HepG2 (cell line): ENCODE data around the gene FZD4. TPM values are rescaled to one million over a fixed set of nuclear protein-coding genes. Genes with fewer than 3 reads are reported as not detected.

Experiments
- GATAD1 ChIP-seq: IDR thresholded peaks from 2 replicates; pipeline ENCODE4 v1.6.1; 2016; ENCODE audit warnings: missing genetic modification reagents, missing compliant biosample characterization
- IRF1 ChIP-seq: sonication (generic); formaldehyde crosslinking; IDR thresholded peaks from 2 replicates; pipeline ENCODE4 v1.4.0; 2020; ENCODE audit warnings: low read depth, mild to moderate bottlenecking, missing genetic modification reagents
- MEF2D ChIP-seq: sonication (generic); formaldehyde crosslinking; IDR thresholded peaks from 2 replicates; pipeline ENCODE4 v1.5.1; 2020; ENCODE audit warnings: mild to moderate bottlenecking, missing genetic modification reagents
- NAIF1 ChIP-seq: sonication (generic); formaldehyde crosslinking; IDR thresholded peaks from 2 replicates; pipeline ENCODE4 v1.5.0; 2020; ENCODE audit warnings: mild to moderate bottlenecking, missing genetic modification reagents, borderline replicate concordance
- NFYC ChIP-seq: IDR thresholded peaks from 2 replicates; pipeline ENCODE4 v1.6.1; 2016; ENCODE audit warnings: missing genetic modification reagents, missing compliant biosample characterization
- PRDM15 ChIP-seq: sonication (generic); formaldehyde crosslinking; IDR thresholded peaks from 2 replicates; pipeline ENCODE4 v1.4.0; 2020; ENCODE audit warnings: missing genetic modification reagents
- RFX3 ChIP-seq: IDR thresholded peaks from 2 replicates; pipeline ENCODE4 v1.6.1; 2016; ENCODE audit warnings: missing biosample characterization, missing genetic modification reagents
- RFXANK ChIP-seq: IDR thresholded peaks from 2 replicates; pipeline ENCODE4 v1.6.1; 2016
- ZBTB42 ChIP-seq: sonication (generic); formaldehyde crosslinking; IDR thresholded peaks from 2 replicates; pipeline ENCODE4 v1.5.0; 2020; ENCODE audit warnings: mild to moderate bottlenecking, missing genetic modification reagents
- ZBTB7A ChIP-seq: sonication (generic); formaldehyde crosslinking; IDR thresholded peaks from 2 replicates; pipeline ENCODE4 v1.8.0; 2022; ENCODE audit warnings: mild to moderate bottlenecking, missing genetic modification reagents
- ZBTB7B ChIP-seq: sonication (generic); formaldehyde crosslinking; IDR thresholded peaks from 2 replicates; pipeline ENCODE4 v1.4.0; 2020; ENCODE audit warnings: missing genetic modification reagents
- ZNF317 ChIP-seq: sonication (generic); formaldehyde crosslinking; IDR thresholded peaks from 2 replicates; pipeline ENCODE4 v1.5.0; 2020; ENCODE audit warnings: mild to moderate bottlenecking, missing genetic modification reagents
- ZNF33B ChIP-seq: sonication (generic); formaldehyde crosslinking; IDR thresholded peaks from 2 replicates; pipeline ENCODE4 v1.5.1; 2020; ENCODE audit warnings: mild to moderate bottlenecking, missing genetic modification reagents
- ZSCAN9 ChIP-seq: IDR thresholded peaks from 2 replicates; pipeline ENCODE4 v1.6.1; 2016; ENCODE audit warnings: borderline replicate concordance
- polyA plus RNA-seq, 8 experiments: library from polyadenylated mRNA; depleted of rRNA in 3 of 8; stranded (reverse) in 7 of 8; unstranded in 1 of 8; fragments of >200 nt; fragmentation: Illumina TruSeq in 4 of 8; extraction: Trizol in 4 of 8; gene quantifications; 2 replicates each; pipeline versions ENCODE4 v1.2.1 to v1.2.3, GENCODE V29; 2011 to 2016; ENCODE audit warnings: low read depth in 4 of 8, missing spikeins in 1 of 8, mixed read lengths in 1 of 8; ENCODE audit not compliant: insufficient read depth in 1 of 8
- total RNA-seq, 5 experiments: library from RNA; depleted of rRNA; stranded (reverse); fragments of >200 nt; fragmentation: Illumina TruSeq; extraction: Trizol; gene quantifications; 2 replicates each; pipeline ENCODE4 v1.2.3, GENCODE V29; 2016; ENCODE audit warnings: low read depth in 1 of 5
- TF ChIP-seq, protein P1 (sequence below): sonication (generic); formaldehyde crosslinking; IDR thresholded peaks from 2 replicates; pipeline ENCODE4 v1.5.1; 2020; ENCODE audit warnings: mild to moderate bottlenecking, missing genetic modification reagents, moderate library complexity
- TF ChIP-seq, protein P2 (sequence below): sonication (generic); formaldehyde crosslinking; IDR thresholded peaks from 2 replicates; pipeline ENCODE4 v1.4.0; 2020; ENCODE audit warnings: missing genetic modification reagents
- TF ChIP-seq, protein P3 (sequence below): sonication (generic); IDR thresholded peaks from 2 replicates; pipeline ENCODE4 v1.6.1; 2016; ENCODE audit warnings: low read depth, borderline replicate concordance

The FZD4 gene
- total and polyA plus RNA-seq, 2 of the 13 experiments (the other 11 are each of a cell fraction or from before 2014, with no cell fraction given): 46.5 to 70.4 TPM

GRCh38 chr11:86999859-87000753 lies 44.9 kb upstream of the FZD4 start (continued):
- TF ChIP-seq, protein P1, sequence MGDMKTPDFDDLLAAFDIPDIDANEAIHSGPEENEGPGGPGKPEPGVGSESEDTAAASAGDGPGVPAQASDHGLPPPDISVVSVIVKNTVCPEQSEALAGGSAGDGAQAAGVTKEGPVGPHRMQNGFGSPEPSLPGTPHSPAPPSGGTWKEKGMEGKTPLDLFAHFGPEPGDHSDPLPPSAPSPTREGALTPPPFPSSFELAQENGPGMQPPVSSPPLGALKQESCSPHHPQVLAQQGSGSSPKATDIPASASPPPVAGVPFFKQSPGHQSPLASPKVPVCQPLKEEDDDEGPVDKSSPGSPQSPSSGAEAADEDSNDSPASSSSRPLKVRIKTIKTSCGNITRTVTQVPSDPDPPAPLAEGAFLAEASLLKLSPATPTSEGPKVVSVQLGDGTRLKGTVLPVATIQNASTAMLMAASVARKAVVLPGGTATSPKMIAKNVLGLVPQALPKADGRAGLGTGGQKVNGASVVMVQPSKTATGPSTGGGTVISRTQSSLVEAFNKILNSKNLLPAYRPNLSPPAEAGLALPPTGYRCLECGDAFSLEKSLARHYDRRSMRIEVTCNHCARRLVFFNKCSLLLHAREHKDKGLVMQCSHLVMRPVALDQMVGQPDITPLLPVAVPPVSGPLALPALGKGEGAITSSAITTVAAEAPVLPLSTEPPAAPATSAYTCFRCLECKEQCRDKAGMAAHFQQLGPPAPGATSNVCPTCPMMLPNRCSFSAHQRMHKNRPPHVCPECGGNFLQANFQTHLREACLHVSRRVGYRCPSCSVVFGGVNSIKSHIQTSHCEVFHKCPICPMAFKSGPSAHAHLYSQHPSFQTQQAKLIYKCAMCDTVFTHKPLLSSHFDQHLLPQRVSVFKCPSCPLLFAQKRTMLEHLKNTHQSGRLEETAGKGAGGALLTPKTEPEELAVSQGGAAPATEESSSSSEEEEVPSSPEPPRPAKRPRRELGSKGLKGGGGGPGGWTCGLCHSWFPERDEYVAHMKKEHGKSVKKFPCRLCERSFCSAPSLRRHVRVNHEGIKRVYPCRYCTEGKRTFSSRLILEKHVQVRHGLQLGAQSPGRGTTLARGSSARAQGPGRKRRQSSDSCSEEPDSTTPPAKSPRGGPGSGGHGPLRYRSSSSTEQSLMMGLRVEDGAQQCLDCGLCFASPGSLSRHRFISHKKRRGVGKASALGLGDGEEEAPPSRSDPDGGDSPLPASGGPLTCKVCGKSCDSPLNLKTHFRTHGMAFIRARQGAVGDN (CRISPR knock-in tag): no peak
- TF ChIP-seq NFYC (peak; percentile 24; the same call in 1 of the 2 replicates), ZNF33B (CRISPR knock-in tag) (no peak), PRDM15 (CRISPR knock-in tag) (0 out of 2 replicates have a peak, but pooled peaks have one; percentile 46), ZBTB42 (CRISPR knock-in tag) (no peak), RFXANK (0 out of 2 replicates have a peak, but pooled peaks have one; percentile 50), NAIF1 (CRISPR knock-in tag) (peak; percentile 61; the same call in 1 of the 2 replicates), ZBTB7A (CRISPR knock-in tag) (no peak; the same call in 1 of the 2 replicates), ZSCAN9 (CRISPR knock-in tag) (peak; percentile 76; the same call in 1 of the 2 replicates), ZNF317 (CRISPR knock-in tag) (no peak), IRF1 (CRISPR knock-in tag) (no peak), MEF2D (CRISPR knock-in tag) (peak; percentile 84; the same call in 1 of the 2 replicates), ZBTB7B (CRISPR knock-in tag) (peak; percentile 45; the same call in 1 of the 2 replicates), GATAD1 (CRISPR knock-in tag) (peak; percentile 39; the same call in 1 of the 2 replicates), RFX3 (no peak)
- TF ChIP-seq, protein P2, sequence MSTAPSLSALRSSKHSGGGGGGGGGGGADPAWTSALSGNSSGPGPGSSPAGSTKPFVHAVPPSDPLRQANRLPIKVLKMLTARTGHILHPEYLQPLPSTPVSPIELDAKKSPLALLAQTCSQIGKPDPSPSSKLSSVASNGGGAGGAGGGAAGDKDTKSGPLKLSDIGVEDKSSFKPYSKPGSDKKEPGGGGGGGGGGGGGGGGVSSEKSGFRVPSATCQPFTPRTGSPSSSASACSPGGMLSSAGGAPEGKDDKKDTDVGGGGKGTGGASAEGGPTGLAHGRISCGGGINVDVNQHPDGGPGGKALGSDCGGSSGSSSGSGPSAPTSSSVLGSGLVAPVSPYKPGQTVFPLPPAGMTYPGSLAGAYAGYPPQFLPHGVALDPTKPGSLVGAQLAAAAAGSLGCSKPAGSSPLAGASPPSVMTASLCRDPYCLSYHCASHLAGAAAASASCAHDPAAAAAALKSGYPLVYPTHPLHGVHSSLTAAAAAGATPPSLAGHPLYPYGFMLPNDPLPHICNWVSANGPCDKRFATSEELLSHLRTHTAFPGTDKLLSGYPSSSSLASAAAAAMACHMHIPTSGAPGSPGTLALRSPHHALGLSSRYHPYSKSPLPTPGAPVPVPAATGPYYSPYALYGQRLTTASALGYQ (CRISPR knock-in tag): peak; percentile 71
- TF ChIP-seq, protein P3, sequence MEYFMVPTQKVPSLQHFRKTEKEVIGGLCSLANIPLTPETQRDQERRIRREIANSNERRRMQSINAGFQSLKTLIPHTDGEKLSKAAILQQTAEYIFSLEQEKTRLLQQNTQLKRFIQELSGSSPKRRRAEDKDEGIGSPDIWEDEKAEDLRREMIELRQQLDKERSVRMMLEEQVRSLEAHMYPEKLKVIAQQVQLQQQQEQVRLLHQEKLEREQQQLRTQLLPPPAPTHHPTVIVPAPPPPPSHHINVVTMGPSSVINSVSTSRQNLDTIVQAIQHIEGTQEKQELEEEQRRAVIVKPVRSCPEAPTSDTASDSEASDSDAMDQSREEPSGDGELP: peak; percentile 96
